HG03378 (cell line): ENCODE data around the gene NOX5.

Source experiments
- ATAC-seq: cut with Tn5 transposase; IDR thresholded peaks from one replicate; pipeline ENCODE4 v1.9.1; 2021; ENCODE audit warnings: mild to moderate bottlenecking, moderate library complexity; ENCODE audit not compliant: unreplicated experiment

The NOX5 gene

GRCh38 chr15:69017978-69018377 lies 3.5 kb downstream of the NOX5 start:
- no peak for ATAC-seq

GRCh38 chr15:69018951-69019350 lies 4.5 kb downstream of the NOX5 start:
- ATAC-seq, result no peak

DNA sequence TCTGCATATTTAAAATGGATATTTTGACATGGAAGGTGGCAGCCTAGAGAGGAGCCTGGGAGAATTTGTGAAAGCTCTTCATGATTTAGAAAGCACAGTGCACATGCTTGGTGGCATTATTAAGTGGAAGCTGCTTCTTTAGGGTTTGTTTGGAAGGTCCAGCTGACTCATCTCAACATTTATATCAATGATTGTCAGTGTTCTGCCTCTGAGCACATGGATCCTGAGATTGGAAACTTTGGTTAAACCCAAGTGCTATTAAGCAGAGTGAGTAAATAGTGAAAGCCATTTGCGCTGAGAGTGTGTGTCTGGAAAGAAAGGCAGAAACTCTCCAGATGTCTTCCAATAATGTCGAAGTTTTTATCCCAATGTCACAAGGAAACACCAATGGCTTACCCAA lies 7.4 kb downstream of the NOX5 start:
- no peak for ATAC-seq

GRCh38 chr15:69025320-69025719 lies 10.8 kb downstream of the NOX5 start:
- ATAC-seq, result no peak

- ATAC-seq, result no peak
Observed at GRCh38 chr15:69026355-69026754, 11.9 kb downstream of the NOX5 start.

GRCh38 chr15:69027976-69028518 lies 13.6 kb downstream of the NOX5 start:
- ATAC-seq, result no peak

- no peak for ATAC-seq
Observed at GRCh38 chr15:69031013-69032001, 16.8 kb downstream of the NOX5 start.

DNA sequence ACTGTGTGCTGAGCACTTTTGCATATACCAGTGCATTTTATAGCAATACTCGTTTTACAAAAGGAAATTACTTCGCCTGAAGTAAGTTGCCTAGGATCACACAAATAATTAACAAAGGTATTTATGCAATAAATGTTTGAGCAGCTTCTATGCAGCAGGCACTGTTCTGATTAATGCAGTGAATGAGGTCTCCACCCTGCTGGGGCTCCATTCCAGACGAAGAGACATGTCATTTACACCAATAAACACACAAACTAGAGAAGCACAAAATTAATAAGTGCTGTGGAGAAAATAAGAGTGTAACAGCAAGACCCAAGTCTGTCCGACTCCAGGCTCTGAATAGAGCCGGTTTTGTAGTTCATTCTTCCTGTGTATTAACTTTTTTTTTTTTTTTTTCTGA lies 17.5 kb downstream of the NOX5 start:
- no peak for ATAC-seq

DNA sequence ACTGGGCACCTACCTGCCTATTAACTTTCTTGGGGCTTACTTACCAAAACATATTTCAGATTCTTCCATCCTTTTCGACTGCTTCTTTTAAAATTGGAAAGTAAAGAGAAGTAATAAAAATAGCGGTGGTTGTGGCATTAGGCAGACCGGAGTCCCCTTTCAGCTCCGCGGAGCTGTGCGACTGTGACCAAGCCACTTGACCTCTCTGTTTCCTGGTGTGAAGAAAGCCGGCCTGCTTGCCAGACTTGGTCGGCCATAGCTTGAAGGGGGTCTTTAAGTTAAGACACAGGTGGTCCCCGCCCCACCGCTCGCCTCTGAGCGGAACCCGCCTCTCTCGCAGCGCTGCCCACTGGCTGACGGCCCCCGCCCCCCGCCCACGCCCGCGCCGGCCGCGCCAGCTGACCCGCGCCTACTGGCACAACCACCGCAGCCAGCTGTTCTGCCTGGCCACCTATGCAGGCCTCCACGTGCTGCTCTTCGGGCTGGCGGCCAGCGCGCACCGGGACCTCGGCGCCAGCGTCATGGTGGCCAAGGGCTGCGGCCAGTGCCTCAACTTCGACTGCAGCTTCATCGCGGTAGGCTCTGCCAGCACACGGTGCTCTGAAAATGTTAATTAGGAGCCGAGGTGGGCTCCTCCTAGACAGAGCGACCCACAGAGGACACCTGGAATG lies 18.3 kb downstream of the NOX5 start:
- ATAC-seq, result no peak

GRCh38 chr15:69034352-69034751 lies 19.9 kb downstream of the NOX5 start:
- ATAC-seq, result no peak

- no peak for ATAC-seq
Observed at GRCh38 chr15:69035205-69035917, 20.9 kb downstream of the NOX5 start.

DNA sequence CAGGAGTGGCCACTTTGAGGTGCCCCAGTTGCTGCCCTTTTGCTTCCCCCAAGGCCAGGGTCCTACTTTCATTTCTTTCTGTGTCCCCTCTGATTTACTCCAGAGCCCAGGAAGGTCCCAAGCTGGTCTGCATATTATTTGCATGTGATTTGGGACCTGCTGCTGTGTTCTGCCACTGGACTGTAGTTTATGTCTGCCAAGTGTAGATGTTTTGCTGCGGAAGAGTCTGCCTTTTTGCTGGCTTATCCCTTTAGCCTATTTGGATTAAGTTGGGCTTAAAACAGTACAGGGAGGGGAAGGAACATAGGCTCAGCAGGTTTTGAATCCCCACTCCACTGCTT lies 21.4 kb downstream of the NOX5 start:
- no peak for ATAC-seq

- no peak for ATAC-seq
Observed at GRCh38 chr15:69036826-69037225, 22.3 kb downstream of the NOX5 start.

GRCh38 chr15:69037482-69037881 lies 23.0 kb downstream of the NOX5 start:
- ATAC-seq, result no peak

- no peak for ATAC-seq
Observed at GRCh38 chr15:69037977-69038376, 23.5 kb downstream of the NOX5 start.

GRCh38 chr15:69038508-69038907 lies 24.0 kb downstream of the NOX5 start:
- no peak for ATAC-seq

GRCh38 chr15:69039516-69040225 lies 25.2 kb downstream of the NOX5 start:
- no peak for ATAC-seq

- no peak for ATAC-seq
Observed at GRCh38 chr15:69042531-69042930, 28.0 kb downstream of the NOX5 start.

GRCh38 chr15:69045802-69046201 lies 31.3 kb downstream of the NOX5 start:
- ATAC-seq, result no peak

GRCh38 chr15:69046781-69047180 lies 32.3 kb downstream of the NOX5 start:
- no peak for ATAC-seq

DNA sequence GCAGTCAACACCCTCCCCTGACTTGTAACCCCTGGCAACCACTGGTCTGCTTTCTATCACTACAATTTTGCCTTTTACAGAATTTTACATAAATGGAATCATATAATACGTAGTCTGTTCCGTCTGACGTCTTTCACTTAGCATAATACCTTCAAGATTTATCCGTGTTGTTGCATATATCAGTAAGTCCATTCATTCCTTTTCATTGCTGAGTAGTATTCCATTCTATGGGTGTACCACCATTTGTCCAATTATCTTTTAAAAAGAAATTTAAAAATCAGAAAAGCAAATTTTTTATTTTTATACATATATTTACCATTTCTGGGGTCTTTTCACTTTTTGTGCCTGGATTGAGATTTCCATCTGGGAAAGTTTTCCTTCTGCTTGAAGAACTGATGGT lies 35.5 kb downstream of the NOX5 start:
- ATAC-seq, result no peak
